LNCAP (cell line): ENCODE data around the gene CDK15.

Source experiments
- TF ChIP-seq, protein P1 (sequence below): fragments of 450-650 bp; IDR thresholded peaks from 2 replicates; pipeline ENCODE4 v1.5.1; 2017; ENCODE audit warnings: mild to moderate bottlenecking

CDK15 gene

GRCh38 chr2:201824212-201824611 is 17.9 kb downstream of the CDK15 start:
- TF ChIP-seq, protein P1, sequence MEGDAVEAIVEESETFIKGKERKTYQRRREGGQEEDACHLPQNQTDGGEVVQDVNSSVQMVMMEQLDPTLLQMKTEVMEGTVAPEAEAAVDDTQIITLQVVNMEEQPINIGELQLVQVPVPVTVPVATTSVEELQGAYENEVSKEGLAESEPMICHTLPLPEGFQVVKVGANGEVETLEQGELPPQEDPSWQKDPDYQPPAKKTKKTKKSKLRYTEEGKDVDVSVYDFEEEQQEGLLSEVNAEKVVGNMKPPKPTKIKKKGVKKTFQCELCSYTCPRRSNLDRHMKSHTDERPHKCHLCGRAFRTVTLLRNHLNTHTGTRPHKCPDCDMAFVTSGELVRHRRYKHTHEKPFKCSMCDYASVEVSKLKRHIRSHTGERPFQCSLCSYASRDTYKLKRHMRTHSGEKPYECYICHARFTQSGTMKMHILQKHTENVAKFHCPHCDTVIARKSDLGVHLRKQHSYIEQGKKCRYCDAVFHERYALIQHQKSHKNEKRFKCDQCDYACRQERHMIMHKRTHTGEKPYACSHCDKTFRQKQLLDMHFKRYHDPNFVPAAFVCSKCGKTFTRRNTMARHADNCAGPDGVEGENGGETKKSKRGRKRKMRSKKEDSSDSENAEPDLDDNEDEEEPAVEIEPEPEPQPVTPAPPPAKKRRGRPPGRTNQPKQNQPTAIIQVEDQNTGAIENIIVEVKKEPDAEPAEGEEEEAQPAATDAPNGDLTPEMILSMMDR: no peak

DNA sequence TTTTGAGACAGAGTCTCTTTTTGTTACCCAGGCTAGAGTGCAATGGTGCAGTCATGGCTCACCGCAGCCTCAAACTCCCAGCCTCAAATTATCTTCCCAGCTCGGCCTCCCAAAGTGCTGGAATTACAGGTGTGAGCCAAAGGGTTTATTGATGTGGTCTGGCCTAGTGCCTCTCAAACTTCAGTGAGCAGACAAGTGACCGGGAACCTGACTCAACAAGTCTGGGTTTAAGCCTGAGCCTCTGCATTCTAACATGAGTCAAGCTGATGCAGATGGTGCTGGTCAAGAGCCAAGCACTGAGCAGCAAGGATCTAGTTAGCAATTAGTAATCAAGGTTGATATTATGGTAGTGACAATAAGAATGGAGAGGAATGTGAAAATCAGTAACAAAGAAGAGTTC is 21.3 kb downstream of the CDK15 start:
- TF ChIP-seq, protein P1: no peak

DNA sequence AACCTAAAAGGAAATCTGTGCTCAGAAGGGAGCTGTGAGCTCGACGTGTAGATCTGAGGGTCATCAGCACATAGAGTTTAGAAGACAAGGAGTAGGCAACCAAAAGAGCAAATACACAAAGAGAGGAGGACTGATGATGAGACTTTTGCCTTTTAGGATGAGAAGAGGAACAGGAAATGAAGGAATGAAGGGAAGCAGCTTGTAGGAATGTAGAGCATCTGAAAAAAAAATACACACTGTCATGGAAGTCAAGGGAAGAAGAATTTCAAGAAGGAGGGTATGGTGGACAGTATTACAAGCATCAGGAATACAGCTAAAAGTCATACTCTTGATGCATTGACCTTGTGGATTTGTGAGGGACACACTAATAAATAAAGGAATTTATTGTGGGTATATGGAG is 21.9 kb downstream of the CDK15 start:
- TF ChIP-seq, protein P1: no peak

GRCh38 chr2:201830666-201831065 is 24.3 kb downstream of the CDK15 start:
- TF ChIP-seq, protein P1: no peak

GRCh38 chr2:201831469-201831868 is 25.1 kb downstream of the CDK15 start:
- TF ChIP-seq, protein P1: no peak

DNA sequence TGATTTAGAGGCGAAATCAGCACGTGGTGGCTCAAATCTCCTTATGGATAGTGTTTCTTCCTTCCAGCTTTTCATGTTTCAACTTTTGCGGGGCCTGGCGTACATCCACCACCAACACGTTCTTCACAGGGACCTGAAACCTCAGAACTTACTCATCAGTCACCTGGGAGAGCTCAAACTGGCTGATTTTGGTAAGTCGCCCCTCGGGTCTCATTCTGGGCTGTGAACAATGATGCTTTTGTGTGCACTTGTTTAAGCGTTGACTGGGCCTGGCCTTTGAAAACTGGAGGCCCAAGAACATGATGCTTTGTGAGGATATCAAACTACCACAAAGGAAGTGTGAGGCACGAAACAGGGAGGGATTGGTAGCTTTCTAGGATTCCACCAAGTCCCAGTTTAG is 27.4 kb downstream of the CDK15 start:
- TF ChIP-seq, protein P1: no peak

- TF ChIP-seq, protein P1: no peak
Measured at GRCh38 chr2:201835066-201835465, 28.7 kb downstream of the CDK15 start.

DNA sequence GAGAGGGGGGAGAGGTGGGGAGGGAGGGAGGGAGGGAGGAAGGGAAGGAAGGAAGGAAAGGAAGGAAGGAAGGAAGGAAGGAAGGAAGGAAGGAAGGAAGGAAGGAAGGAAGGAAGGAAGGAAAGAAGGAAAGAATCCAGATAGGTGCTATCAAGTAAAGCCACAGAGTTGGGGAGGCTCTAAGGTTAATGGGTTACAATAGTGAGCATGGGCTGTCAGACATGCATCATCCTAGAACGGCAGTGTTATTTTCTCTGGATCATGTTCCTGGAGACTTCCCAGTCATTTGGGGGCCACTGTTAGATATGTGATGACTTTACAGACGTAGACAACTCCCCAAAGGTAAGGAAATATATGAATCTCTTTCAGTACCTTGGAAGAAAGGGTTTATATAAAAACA is 31.1 kb downstream of the CDK15 start:
- TF ChIP-seq, protein P1: no peak
